Hematopoietic multipotent progenitor cell (in vitro differentiated cells): ENCODE measurements around the gene PKMYT1. TPM values are rescaled to one million over a fixed set of nuclear protein-coding genes. Genes with fewer than 3 reads are reported as not detected.
A peak's percentile ranks its signal among the peaks of the same experiment; 100 is the strongest.

Source experiments
- DNase-seq, 3 donors: peaks; one replicate each; pipeline ENCODE4 v3.0.0-alpha.2; 2011 to 2015; ENCODE audit warnings: low read depth in 2 of 3, low spot score in 2 of 3
- total RNA-seq: library from RNA; depleted of rRNA; stranded (reverse); fragments of >200 nt; gene quantifications from one replicate; pipeline ENCODE4 v1.2.3, GENCODE V29; 2012

The PKMYT1 gene
- total RNA-seq, 1 donor, result 7.3 TPM

DNA sequence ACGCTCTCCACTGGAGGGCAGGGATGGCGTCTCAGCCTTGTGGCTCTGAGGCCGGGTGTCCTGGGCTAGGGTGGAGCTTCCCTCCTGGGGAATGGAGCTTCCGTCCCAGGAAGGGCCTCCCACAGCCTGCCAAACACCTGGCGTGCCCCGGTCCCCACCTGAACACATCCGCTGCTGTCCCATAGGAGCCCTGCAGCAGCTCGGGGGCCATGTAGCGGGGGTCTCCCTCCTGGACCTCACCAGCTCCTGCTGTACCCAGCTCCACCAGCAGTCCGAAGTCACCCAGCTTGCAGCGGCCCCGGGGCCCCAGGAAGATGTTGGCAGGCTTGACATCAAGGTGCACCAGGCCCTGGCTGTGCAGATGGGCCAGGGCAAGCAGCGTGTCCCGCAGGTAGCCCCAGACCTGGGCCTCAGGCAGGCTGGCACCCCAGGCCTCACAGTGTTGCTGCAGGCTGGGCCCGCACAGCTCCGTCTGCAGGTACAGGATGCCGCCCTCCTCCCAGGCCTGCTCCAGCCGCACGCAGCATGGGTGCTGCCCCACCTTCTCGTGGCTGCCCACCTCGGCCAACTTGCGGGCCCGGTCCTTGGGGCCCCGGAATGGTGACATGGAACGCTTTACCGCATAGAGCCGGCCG lies 5.0 kb downstream of the PKMYT1 start:
- DNase-seq, result no peak

DNA sequence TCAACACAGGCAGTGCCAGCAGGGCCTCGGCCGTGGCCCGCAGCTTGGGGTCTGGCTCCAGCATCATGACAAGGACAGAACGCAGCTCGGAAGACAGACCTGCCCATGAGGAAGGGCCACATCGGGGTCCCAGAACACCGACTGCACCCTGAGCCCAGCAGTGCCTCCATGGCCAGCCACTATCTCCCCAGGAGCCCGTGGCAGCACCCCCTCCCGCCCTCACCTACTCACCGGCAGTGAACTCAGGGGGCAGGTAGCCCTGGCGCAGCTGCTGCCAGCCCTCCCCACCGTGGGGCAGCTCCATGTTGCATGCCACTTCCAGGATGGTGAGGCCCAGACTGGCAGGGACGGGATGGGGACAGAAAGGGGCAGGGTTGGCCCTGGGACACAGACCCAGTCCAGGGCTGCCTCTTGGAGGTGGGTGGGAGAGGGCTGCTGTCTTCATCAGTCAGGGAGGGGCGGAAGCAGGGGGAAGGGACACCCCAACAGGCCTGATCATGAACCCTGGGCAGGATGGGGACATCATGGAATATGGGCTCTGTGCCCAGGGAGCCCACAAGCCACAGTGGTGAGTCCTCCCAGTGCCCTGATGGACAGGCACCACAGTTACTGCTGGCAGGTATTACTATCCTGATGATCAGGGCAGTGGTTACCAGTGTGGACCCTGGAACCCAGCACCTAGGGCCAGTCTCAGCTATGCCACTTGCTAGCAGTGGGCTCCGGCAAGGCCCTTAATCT lies 5.8 kb downstream of the PKMYT1 start:
- no peak for DNase-seq

DNA sequence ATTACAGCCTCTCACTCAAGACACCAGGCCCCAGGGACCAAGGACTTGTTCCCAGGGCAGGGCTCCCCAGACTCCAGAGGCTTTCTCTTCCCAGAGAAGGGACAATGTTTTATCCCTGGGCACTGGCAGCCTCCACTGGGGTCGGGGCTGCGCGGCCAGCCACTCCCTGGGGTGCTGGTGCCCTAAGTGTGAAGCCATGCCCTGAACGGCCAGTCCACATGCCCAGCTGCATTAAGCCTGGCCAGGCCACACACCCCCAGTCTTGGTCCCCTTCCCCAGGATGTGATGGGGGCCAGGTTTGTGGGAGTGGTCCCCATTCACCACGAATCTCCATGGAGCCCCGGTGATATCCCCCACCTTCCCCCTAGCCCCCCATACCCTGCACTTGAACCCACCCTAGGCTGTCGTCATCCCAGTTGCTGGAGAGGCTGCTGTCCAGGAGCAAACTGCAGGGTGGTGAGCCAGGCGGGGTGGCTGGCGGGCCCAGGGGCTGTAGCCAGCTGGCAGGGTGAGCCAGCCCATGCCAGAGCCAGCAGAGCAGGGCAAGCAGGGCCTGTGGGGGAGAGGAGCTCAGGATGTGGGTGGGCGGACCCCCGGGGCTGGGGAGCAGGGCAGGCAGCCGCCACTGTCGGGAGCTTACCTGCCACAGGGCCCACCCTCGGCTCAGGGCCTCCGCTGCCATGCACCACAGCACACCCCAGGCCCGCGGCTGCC lies 6.5 kb downstream of the PKMYT1 start:
- DNase-seq, result no peak

DNA sequence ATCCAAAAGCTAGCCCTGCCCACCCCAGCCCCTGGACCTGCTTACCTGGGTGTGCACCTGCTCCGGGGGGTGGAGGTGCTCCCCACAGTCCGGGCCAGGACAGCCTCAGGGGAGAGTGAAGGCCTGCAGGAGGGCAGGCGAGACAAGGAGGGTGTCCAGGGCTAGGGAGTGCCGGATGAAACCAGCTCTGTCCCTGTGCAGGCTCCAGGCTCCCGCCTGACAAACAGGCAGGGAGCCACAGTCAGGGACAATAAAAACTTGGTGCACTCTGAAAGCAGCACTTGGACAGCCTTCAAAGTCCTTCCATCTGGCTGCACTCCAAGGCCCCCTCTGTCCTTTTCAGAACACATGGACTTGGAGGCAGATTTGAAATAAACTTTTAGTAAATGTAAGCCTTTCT lies 7.2 kb downstream of the PKMYT1 start:
- no peak for DNase-seq

DNA sequence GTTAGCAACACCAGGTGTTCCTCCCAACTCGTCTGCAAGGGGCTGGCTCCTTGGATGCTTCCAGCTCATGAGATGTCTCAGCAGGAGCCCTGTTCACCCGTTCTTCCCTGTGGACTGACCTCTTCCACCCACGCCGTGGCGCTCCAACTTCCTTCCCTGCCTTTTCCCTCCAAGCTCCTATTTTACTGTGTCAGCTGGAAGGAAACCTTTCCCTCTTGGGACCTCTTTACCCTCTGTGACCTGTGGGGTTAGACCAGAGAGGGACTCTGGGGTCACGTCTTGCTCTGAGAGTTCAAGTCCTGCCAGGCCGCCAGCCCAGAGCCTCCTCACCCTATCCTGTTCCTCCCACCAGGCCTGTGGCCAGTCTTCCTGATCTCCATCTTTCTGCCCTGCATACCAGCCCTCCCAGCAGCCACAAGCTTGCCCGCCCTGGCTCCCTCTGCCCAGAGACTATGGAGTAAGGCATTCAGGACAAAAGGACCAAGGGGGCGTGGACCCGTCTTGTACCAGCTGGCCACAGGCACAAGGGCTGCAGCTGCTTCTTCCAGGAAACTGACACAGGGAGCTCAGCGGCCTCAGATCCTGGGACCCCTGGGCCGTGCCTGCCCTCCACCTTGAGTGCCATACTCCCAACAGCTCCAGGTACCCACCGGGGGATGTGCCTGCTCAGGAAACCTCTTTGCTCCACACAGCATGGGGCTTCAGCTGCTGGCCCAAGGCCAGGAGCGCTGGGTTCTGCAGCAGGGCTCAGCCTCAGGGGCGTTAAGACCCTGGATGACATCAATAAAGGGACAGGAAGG lies 8.1 kb downstream of the PKMYT1 start:
- DNase-seq, result no peak

DNA sequence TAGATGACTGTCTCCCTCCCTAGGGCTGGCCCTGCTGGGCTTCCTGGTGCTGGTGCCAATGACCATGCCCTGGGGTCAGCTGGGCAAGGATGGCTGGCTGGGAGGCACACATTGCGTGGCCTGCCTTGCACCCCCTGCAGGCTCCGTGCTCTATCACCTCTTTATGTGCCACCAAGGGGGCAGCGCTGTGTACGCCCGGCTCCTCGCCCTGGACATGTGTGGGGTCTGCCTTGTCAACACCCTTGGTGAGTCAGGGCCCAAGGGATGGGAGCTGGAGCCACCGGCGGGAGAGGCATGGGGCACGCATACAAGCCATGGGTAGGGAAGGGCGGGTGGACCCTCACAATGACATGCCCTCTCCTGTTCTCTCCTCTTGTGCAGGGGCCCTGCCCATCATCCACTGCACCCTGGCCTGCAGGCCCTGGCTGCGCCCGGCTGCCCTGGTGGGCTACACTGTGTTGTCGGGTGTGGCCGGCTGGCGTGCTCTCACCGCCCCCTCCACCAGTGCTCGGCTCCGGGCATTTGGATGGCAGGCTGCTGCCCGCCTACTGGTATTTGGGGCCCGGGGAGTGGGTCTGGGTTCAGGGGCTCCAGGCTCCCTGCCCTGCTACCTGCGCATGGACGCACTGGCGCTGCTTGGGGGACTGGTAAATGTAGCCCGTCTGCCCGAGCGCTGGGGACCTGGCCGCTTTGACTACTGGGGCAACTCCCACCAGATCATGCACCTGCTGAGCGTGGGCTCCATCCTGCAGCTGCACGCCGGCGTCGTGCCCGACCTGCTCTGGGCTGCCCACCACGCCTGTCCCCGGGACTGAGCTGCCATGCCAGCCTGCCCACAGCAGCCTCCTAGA lies 8.9 kb downstream of the PKMYT1 start:
- DNase-seq, result no peak

DNA sequence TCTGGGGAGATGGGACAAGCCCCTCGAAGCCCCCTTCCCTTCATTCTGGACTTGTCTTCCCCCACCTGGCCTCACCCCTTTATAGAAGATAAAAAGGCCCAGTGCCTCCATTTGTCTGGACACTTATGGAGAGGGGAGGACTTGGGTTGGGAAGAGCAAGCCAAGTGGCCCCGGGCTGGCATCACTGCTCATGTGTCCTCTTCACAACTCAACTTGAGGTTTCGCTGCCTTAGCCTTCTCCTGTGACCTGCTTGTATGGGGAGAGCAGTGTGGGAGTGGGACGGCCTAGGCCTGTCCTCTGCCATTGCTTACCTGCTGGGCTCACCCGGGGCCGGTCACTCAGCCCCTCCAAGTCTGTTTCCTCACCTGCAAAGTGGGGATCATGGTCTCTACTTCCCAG lies 9.7 kb downstream of the PKMYT1 start:
- DNase-seq, result no peak

DNA sequence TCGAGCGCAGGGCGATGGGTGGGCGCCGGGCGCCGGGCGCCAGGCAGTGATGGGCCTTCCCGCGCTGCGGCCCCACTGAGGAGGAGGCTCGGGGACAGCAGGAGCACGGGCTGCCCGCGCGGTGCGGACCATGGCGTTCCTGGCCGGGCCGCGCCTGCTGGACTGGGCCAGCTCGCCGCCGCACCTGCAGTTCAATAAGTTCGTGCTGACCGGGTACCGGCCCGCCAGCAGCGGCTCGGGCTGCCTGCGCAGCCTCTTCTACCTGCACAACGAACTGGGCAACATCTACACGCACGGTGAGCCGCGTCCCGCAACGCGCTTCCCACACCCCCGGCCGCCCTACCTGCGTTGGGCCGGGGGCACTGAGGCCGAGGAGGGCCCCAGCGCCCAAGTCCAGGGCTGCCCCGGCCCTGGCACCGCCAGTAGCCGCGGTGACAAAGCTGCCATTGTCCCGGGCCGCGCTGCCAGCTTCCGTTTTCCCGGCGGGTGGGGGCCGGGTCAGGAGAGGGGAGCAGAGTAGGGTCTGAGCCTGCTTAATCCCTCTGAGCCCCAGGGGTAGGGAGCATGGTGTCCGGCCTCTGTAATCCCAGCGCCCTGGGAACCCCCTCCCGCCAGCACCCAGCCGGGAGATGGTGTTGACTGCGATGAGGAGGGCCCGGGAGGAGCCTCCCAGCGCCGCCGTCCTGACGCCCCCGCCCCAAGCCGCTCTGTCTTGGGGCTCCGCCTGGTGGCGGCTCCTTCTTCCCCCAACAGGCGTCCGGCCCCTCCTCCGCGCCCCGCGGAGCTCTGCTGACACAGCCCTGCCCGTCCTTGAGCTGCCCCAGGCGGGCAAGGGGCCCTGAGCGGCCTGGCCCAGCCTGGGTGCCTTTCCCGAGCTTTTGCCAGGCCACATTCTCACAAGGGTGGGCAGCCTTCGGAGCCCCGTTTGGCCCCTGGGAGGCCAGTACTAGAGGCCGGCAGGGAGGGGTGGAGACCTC lies 10.4 kb downstream of the PKMYT1 start:
- DNase-seq, result peak in 2 of 3 donors; percentile 85

DNA sequence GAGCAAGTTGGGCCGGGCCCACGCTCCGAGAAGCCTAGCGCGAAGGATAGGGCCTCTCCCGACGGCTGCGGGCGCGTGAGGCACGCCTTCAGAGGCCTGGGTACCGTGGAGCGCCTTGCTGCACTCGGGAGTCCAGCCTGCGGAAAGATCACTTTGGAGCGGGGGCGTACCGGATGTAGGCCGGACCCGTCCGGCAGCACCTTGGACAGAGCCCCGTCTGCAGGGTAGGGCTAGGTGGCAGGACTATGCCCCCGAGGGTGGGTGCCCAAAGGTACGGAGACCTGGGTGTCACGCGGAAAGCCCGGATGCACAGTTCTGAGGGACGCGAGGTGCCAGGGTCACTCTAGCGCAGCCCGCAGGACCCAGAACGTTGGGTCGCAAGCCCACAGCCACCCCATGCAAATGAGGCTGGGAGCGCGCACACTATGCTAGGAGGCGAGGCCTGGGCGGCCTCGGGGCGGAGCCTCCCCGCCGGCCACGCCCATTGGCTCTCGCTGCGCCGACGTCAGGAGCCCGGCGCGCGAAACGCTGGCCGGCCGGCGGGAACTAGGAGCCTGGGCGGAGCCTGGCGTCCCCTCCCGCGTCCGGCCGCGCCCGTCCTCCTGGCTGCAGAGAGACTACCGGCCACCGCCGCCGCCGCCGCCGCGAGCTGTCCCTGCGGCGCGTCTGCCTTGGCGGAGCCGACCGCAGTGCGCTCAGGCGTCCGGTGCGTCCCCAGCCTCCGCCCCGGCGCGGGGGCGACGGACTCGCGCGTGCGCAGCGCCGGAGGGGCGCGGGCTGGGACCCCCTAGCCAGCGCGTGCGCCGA lies 11.3 kb downstream of the PKMYT1 start, which contains the start of gene PAQR4:
PAQR4 (plus strand) TSS at position 611 of the 807 bp plus-strand sequence. CDS start 327 bp downstream, outside the sequence.
- peak; percentile 64 to 81 (median 76) for DNase-seq

DNA sequence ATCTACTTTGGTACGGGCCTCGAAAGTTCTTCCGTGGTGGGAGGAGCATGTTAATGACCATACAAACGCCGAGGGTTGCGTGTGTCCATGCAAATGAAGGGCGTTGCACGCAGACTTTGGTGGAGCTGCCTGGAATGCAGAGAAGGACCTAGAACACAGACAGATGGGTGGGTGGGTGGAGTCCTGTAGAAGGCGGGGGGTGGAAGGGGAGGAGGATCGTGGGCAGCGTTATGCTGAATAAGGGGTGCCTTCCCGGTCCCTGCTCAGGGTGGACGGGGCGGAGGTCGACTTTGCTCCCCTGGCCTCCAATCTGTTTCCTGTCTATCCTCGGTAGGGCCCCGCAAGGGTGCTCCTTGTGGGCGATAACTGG lies 11.9 kb downstream of the PKMYT1 start:
- no peak for DNase-seq

DNA sequence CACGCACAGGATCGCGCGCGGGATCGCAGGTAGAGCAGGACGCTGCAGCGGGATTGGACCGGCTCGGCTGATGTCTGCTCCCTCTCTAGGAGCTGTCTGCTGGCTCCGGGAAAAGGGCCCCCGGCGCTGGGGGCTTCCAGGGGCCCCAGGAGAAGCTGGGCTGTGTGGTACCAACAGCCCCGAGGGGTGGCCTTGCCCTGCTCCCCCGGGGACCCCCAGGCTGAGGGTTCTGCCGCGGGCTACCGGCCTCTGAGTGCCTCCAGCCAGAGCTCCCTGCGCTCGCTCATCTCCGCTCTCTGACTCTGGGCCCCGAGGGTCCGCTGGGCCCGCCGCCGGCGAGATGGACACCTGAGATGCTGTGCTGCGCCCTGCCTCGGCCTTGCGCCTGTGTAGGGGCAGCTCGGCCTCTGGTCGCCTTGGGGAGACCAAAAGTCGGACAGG lies 12.5 kb downstream of the PKMYT1 start:
- DNase-seq, result no peak

DNA sequence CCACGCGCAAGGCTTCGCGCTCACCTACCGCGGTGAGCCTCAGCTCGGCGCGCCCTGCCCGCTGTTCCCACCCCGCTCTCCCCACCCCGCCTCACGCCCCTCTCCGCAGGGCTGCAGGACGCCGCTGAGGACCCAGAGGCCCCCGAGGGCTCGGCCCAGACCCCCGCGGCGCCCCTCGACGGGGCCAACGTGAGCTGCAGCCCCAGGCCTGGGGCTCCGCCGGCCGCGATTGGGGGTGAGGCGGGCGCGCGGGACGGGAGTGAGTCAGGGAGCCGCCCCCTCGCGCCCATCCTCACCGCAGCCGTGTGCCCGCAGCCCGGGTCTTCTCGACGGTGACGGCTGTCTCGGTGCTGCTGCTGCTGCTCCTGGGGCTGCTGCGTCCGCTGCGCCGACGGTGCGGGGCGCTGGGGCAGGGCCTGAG lies 13.0 kb downstream of the PKMYT1 start:
- no peak for DNase-seq

DNA sequence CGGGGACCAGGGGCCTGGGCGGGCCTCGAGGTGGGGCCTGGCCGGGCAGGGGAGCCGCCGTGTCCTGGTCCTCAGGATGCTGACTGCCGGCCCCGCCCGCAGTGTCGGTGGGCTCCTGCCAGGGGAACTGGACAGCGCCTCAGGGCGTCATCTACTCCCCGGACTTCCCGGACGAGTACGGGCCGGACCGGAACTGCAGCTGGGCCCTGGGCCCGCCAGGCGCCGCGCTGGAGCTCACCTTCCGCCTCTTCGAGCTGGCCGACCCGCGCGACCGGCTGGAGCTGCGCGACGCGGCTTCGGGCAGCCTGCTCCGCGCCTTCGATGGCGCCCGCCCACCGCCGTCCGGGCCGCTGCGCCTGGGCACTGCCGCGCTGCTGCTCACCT lies 13.4 kb downstream of the PKMYT1 start:
- no peak for DNase-seq

DNA sequence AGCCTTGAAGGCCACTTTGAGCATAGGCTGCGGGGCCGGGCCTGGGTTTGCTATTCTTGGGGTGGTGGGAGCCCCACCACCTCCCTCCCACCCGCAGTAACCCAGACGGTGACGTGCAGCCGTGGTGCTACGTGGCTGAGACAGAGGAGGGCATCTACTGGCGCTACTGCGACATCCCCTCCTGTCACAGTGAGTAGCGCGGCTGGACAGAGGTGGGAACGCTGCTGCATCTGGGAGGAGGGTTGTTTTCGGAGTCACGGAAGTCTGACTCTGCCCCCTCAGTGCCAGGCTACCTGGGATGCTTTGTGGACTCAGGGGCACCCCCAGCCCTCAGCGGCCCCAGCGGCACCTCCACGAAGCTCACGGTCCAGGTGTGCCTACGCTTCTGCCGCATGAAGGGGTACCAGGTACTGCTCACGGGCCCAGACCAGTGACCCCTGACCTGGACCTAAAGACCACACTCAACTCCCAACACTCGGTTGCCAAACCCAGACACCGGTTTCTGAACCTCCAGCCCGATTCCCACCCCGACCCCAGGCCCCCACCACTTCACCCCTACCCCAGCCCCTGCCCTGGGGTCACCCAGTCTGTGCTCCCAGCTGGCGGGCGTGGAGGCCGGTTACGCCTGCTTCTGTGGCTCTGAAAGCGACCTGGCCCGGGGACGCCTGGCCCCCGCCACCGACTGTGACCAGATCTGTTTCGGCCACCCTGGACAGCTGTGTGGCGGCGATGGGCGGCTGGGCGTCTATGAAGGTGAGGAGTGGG lies 14.0 kb downstream of the PKMYT1 start:
- no peak for DNase-seq

DNA sequence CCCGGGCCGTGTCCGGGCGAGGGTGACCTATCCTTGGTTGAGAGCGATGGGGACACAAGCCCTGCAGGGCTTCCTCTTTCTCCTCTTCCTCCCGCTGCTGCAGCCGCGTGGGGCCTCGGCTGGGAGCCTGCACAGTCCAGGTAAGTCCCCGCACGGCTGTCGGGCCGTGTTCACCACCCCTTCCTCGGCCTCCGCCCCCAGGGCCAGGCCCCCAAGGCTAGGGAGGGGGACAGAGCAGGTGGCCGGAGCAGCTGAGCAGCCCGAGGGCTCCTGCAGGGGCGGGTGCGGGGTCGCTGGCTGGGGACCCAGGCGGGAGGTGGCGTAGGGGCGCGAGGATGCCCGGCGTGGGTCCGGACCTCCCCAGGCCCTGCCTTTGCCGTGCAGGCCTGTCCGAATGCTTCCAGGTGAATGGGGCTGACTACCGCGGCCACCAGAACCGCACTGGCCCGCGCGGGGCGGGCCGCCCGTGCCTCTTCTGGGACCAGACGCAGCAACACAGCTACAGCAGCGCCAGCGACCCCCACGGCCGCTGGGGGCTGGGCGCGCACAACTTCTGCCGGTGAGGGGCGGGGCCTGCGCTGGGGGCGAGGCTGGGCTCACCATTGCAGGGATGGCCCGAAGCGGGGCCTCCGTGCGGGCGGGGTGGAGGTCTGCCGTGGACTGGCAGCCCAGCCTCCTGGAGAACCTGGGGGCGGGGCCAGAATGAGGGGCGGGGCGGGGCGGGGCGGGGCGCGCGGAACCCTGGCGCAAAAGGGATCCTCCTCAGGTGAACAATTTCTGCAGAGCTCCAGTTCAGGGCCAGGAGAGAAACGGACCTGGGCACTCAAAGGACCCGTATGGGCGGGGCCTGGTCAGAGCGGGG lies 15.5 kb downstream of the PKMYT1 start:
- peak in 2 of 3 donors; percentile 47 to 59 for DNase-seq
